Smooth muscle cell (in vitro differentiated cells): ENCODE data around the gene MRPL11. TPM values are rescaled to one million over a fixed set of nuclear protein-coding genes. Genes with fewer than 3 reads are reported as not detected.

ENCODE experiments used
- DNase-seq: peaks from one replicate; lab custom pipeline; 2025; ENCODE audit not compliant: unreplicated experiment; lab: John Stamatoyannopoulos, UW
- H2AFZ ChIP-seq: fragments of 200-600 bp; sonication (generic); 2 replicates; pipeline ENCODE4 v1.6.0; 2016; ENCODE audit warnings: antibody characterized with exemption, low read depth, mild to moderate bottlenecking
- H3F3A ChIP-seq: fragments of 200-600 bp; sonication (generic); 2 replicates; pipeline ENCODE4 v1.6.0; 2017; ENCODE audit warnings: antibody characterized with exemption, low read depth
- H3K27ac ChIP-seq: fragments of 200-600 bp; sonication (generic); 2 replicates; pipeline ENCODE4 v1.5.1; 2016; ENCODE audit warnings: low read depth, mild to moderate bottlenecking
- H3K27me3 ChIP-seq: fragments of 200-600 bp; sonication (generic); 2 replicates; pipeline ENCODE4 v1.6.1; 2016; ENCODE audit warnings: low read depth, mild to moderate bottlenecking
- H3K36me3 ChIP-seq: fragments of 200-600 bp; sonication (generic); 2 replicates; pipeline ENCODE4 v1.5.1; 2016; ENCODE audit warnings: low read depth
- H3K4me1 ChIP-seq: fragments of 200-600 bp; sonication (generic); 2 replicates; pipeline ENCODE4 v1.5.1; 2016; ENCODE audit warnings: low read depth
- H3K4me2 ChIP-seq: fragments of 200-600 bp; sonication (generic); 2 replicates; pipeline ENCODE4 v1.6.0; 2016; ENCODE audit warnings: mild to moderate bottlenecking
- H3K4me3 ChIP-seq: fragments of 200-600 bp; sonication (generic); 2 replicates; pipeline ENCODE4 v1.5.1; 2016; ENCODE audit warnings: mild to moderate bottlenecking
- H3K79me2 ChIP-seq: fragments of 200-600 bp; sonication (generic); 2 replicates; pipeline ENCODE4 v1.6.0; 2016; ENCODE audit warnings: low read depth, mild to moderate bottlenecking
- H3K9ac ChIP-seq: fragments of 200-600 bp; sonication (generic); 2 replicates; pipeline ENCODE4 v1.6.0; 2016; ENCODE audit warnings: low read depth
- H3K9me3 ChIP-seq: fragments of 200-600 bp; sonication (generic); replicated peaks from 2 replicates; pipeline ENCODE4 v1.5.1; 2016; ENCODE audit warnings: low read depth
- H4K20me1 ChIP-seq: fragments of 200-600 bp; sonication (generic); 2 replicates; pipeline ENCODE4 v1.6.0; 2016; ENCODE audit warnings: low read depth
- WGBS: methylation state at CpG from one replicate; pipeline ENCODE4 v1.1.7; 2016; ENCODE audit warnings: low lambda C conversion rate; 5-methylcytosine and 5-hydroxymethylcytosine counted together
- polyA plus RNA-seq: library from polyadenylated mRNA; unstranded; fragments of >200 nt; fragmentation: Nextera tagmentation; extraction: Ambion mirVana; gene quantifications from 2 replicates; pipeline ENCODE4 v1.2.1, GENCODE V29; 2016
- total RNA-seq: library from RNA; depleted of rRNA; stranded (reverse); fragments of >200 nt; gene quantifications from 2 replicates; pipeline ENCODE4 v1.2.3, GENCODE V29; 2014
- TF ChIP-seq, protein P1 (sequence below): fragments of 200-600 bp; sonication (generic); IDR thresholded peaks from 2 replicates; pipeline ENCODE4 v1.5.1; 2017; ENCODE audit warnings: borderline replicate concordance, mild to moderate bottlenecking, antibody characterized with exemption; ENCODE audit not compliant: insufficient read depth, poor library complexity, severe bottlenecking

The MRPL11 gene
- total and polyA plus RNA-seq, 2 experiments from 2014 or later = 38.7 to 68.4 TPM

GRCh38 chr11:66418986-66419308, 19.7 kb downstream of the MRPL11 start:
- TF ChIP-seq, protein P1, sequence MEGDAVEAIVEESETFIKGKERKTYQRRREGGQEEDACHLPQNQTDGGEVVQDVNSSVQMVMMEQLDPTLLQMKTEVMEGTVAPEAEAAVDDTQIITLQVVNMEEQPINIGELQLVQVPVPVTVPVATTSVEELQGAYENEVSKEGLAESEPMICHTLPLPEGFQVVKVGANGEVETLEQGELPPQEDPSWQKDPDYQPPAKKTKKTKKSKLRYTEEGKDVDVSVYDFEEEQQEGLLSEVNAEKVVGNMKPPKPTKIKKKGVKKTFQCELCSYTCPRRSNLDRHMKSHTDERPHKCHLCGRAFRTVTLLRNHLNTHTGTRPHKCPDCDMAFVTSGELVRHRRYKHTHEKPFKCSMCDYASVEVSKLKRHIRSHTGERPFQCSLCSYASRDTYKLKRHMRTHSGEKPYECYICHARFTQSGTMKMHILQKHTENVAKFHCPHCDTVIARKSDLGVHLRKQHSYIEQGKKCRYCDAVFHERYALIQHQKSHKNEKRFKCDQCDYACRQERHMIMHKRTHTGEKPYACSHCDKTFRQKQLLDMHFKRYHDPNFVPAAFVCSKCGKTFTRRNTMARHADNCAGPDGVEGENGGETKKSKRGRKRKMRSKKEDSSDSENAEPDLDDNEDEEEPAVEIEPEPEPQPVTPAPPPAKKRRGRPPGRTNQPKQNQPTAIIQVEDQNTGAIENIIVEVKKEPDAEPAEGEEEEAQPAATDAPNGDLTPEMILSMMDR = no peak
- Histone ChIP-seq H3K27ac (no peak overlapping the region), H3K27me3 (peaks cover 22% of the 10 kb centered on the region), H3F3A (peaks cover 11% of the 10 kb centered on the region), H4K20me1 (peaks cover 66% of the 10 kb centered on the region), H3K4me2 (no peak overlapping the region), H3K9me3 (no peaks in the 10 kb centered on the region), H3K4me3 (no peak overlapping the region), H3K4me1 (peaks cover 12% of the 10 kb centered on the region), H3K9ac (no peak overlapping the region), H2AFZ (no peak overlapping the region), H3K36me3 (no peaks in the 10 kb centered on the region), H3K79me2 (no peaks in the 10 kb centered on the region)
- WGBS = 61% methylated on average over 3 of the region's 3 CpGs
- DNase-seq = no peak

DNA sequence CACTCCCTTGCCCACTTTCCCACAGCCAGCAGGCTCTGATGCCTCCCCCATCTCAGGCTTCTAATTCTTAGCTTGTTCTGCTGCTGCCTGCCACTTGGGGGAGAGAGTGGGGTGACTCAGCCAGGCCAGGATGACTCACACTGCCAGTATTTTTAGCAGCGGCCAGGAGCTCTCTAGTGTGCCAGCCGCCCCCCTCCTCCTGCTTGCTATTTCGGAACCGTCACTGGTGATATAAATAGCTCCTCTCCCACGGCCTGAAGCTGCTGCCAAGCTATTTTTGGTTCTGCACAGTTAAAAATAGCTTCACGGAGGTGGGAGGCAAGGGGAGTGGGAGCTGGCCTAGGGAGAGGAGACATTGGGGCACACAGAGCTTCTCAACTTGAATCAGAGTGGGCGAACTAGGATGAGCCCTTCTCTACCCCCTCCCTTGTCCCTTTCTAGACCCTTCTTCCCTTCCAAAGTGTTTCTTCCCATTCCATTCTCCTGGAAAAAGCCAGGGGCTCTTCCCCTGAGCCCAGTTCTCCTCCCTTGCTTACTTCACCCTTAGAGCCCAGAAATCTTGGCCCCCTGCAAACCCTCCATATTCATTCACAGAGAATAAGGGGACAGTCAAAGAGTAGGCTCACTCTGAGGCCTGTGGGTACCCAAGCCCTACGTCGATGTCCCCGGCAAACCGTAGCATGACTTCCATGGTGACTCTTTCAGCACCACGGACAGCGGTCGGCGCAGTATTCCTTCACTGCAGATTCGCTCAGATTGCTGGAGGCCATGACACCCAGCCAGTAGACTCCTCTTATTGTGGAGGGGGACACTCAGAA, 20.3 kb downstream of the MRPL11 start:
- Histone ChIP-seq H4K20me1 (peaks cover 71% of the 10 kb centered on the region), H2AFZ (no peak overlapping the region), H3K9me3 (no peaks in the 10 kb centered on the region), H3K4me1 (peaks cover 12% of the 10 kb centered on the region), H3K4me3 (no peak overlapping the region), H3K79me2 (no peaks in the 10 kb centered on the region), H3F3A (peaks cover 11% of the 10 kb centered on the region), H3K27me3 (peaks cover 22% of the 10 kb centered on the region), H3K36me3 (no peaks in the 10 kb centered on the region), H3K4me2 (peak overlapping the region; percentile 61), H3K27ac (no peak overlapping the region), H3K9ac (no peak overlapping the region)
- TF ChIP-seq, protein P1 = peak; percentile 41
- DNase-seq = peak; percentile 61
- WGBS = 10% methylated on average over 16 of the region's 16 CpGs

GRCh38 chr11:66417000-66417399, 21.6 kb downstream of the MRPL11 start:
- peaks cover 69% of the 10 kb centered on the region for H4K20me1 ChIP-seq
- H3K27me3 ChIP-seq = peaks cover 22% of the 10 kb centered on the region
- H3F3A ChIP-seq = peaks cover 11% of the 10 kb centered on the region
- H3K4me2 ChIP-seq = no peak overlapping the region
- H3K79me2 ChIP-seq = no peaks in the 10 kb centered on the region
- no peak overlapping the region for H3K27ac ChIP-seq
- H3K4me1 ChIP-seq = peaks cover 12% of the 10 kb centered on the region
- no peak overlapping the region for H2AFZ ChIP-seq
- TF ChIP-seq, protein P1 = no peak
- no peak for DNase-seq
- H3K36me3 ChIP-seq = no peaks in the 10 kb centered on the region
- H3K9ac ChIP-seq = no peak overlapping the region
- H3K4me3 ChIP-seq = no peak overlapping the region
- 70% methylated on average over 11 of the region's 11 CpGs for WGBS
- no peaks in the 10 kb centered on the region for H3K9me3 ChIP-seq

DNA sequence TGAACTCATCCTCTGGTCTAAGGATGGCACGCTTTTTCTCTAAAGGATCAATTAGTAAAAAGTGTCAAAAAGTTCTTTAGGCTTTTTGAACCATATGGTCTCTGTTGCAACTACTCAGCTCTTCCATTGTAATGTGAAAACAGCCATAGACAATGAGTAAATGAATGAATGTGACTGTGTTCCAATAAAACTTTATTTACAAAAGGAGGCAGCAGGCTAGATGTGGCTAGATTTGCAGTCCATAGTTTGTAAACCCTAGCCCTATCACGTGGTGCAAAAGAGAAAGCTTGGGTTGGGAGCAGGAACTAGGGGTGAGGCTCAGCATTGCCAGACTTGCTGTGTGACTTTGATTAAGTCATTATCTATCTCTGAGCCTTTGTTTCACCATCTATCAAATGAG, 23.2 kb downstream of the MRPL11 start:
- H3K4me2 ChIP-seq = no peak overlapping the region
- no peak overlapping the region for H2AFZ ChIP-seq
- H3F3A ChIP-seq = peaks cover 7% of the 10 kb centered on the region
- H3K9ac ChIP-seq = no peak overlapping the region
- H3K27me3 ChIP-seq = peaks cover 13% of the 10 kb centered on the region
- no peak overlapping the region for H3K27ac ChIP-seq
- no peak overlapping the region for H3K4me3 ChIP-seq
- peaks cover 4% of the 10 kb centered on the region for H3K4me1 ChIP-seq
- no peaks in the 10 kb centered on the region for H3K9me3 ChIP-seq
- no peak for DNase-seq
- TF ChIP-seq, protein P1 = no peak
- peaks cover 56% of the 10 kb centered on the region for H4K20me1 ChIP-seq
- no peaks in the 10 kb centered on the region for H3K36me3 ChIP-seq
- 72% methylated on average over 2 of the region's 2 CpGs for WGBS
- H3K79me2 ChIP-seq = no peaks in the 10 kb centered on the region
